ENCODE results near the gene SMG6. TPM values are rescaled to one million over a fixed set of nuclear protein-coding genes. Genes with fewer than 3 reads are reported as not detected.
"Not testable (repeated sequence)": the region's sequence is repeated elsewhere in the genome, so short reads cannot be mapped to it uniquely, and the experiment has no call there.

SMG6 gene
- total RNA-seq, 1 experiment from 2014 or later = 36.1 TPM

DNA sequence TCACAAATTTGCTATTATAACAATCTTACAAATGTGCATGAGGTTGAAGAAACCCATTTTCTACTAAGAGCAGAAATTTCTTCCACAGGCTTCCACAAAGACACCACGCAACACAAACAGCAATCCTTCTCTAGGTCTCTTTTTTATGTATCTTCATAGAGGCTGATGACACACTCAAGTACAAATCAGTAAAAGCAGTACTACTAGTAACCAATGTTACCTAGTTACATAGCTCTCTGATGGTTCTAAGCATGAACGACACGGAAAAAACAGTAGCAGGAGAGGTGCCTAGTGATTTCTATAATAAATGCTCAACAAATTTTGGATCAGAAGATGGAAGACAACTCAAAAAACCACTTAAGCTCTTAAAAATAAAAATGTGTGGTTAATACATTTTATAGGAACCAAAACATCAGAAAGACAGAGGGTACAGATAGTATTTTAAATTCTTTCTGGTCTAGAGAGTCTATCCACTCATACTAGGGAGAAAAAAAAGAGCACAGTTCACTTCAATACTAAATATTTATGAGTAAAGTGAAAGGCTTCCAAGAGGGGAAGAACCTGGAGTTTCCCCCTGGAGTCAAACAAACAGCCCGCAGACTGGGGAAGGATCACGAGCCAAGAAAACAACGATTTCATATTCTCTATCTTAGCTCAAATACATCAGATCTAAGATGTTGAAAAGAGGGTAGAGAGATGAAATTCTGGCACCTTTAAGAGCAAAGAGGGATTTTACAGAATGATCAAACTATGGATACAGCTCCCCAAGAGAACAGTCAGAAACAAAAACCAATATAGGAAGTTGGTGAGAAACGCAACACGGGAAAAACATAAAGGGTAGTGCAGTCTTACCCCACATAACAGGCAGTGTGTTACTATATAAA, 40.2 kb downstream of the SMG6 start:
- no TSS peak for BruUV-seq (replicated peaks)
- TF ChIP-seq EZH2 (IDR thresholded peaks at IDR 0.05; ENCODE audit: borderline replicate concordance, low read depth, low read length, poor library complexity, severe bottlenecking) = no peak
- TF ChIP-seq, protein P1, sequence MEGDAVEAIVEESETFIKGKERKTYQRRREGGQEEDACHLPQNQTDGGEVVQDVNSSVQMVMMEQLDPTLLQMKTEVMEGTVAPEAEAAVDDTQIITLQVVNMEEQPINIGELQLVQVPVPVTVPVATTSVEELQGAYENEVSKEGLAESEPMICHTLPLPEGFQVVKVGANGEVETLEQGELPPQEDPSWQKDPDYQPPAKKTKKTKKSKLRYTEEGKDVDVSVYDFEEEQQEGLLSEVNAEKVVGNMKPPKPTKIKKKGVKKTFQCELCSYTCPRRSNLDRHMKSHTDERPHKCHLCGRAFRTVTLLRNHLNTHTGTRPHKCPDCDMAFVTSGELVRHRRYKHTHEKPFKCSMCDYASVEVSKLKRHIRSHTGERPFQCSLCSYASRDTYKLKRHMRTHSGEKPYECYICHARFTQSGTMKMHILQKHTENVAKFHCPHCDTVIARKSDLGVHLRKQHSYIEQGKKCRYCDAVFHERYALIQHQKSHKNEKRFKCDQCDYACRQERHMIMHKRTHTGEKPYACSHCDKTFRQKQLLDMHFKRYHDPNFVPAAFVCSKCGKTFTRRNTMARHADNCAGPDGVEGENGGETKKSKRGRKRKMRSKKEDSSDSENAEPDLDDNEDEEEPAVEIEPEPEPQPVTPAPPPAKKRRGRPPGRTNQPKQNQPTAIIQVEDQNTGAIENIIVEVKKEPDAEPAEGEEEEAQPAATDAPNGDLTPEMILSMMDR (conservative IDR thresholded peaks at IDR 0.05; ENCODE audit: low read depth, low read length) = no peak
- ChIA-PET POLR2A (ENCODE audit: low non-redundant PET) (no interaction called here), CTCF (interaction anchor here (0.6 kb wide), 1 partner anchor 206 kb away, joined by 3 read pairs; no protein-coding TSS in a partner anchor)
- Histone ChIP-seq H3K4me3 (ENCODE audit: low read depth, low read length, poor library complexity, severe bottlenecking) (no peak overlapping the region), H3K27ac (ENCODE audit: low read depth, low read length, poor library complexity, severe bottlenecking) (no peak overlapping the region), H3K27me3 (replicated peaks; ENCODE audit: insufficient read depth, low read depth, low read length, poor library complexity) (no peaks in the 10 kb centered on the region), H3K4me1 (ENCODE audit: insufficient read depth, low read length, poor library complexity, severe bottlenecking) (no peaks in the 10 kb centered on the region), H3K36me3 (ENCODE audit: insufficient read depth, low read length, poor library complexity, severe bottlenecking) (peaks cover 12% of the 10 kb centered on the region), H3K9me3 (ENCODE audit: low read depth, low read length, poor library complexity, severe bottlenecking) (no peaks in the 10 kb centered on the region)
- DNase-seq (ENCODE audit: low spot score) = no peak
- intact Hi-C loops (cut with micrococcal nuclease; ENCODE audit: unreplicated experiment) = no loop called here

DNA sequence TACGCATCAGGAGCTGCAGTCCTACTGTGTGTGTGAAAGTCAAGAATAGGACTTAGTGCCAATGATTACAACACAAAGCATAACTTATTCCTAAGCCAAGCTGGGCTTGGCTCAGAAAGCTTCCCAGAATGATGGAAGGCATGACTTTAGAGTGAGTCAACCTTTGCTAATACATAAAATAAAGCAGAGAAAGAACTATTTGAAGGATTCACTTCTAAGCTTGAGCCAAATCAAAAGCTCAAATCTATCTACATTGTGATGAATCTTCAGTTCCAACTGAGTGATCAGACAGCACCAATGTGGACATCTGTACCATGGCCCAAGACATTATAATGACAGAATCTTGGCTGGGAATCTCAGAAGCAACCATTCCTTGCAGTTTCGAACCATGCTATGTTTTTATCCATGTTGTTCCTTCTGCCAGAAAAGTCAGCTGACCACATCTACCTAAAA, 41.4 kb downstream of the SMG6 start:
- TF ChIP-seq EZH2 (IDR thresholded peaks at IDR 0.05; ENCODE audit: borderline replicate concordance, low read depth, low read length, poor library complexity, severe bottlenecking) = no peak
- TF ChIP-seq, protein P1 (conservative IDR thresholded peaks at IDR 0.05; ENCODE audit: low read depth, low read length) = no peak
- Histone ChIP-seq H3K27ac (ENCODE audit: low read depth, low read length, poor library complexity, severe bottlenecking) (no peak overlapping the region), H3K27me3 (replicated peaks; ENCODE audit: insufficient read depth, low read depth, low read length, poor library complexity) (no peaks in the 10 kb centered on the region), H3K36me3 (ENCODE audit: insufficient read depth, low read length, poor library complexity, severe bottlenecking) (peaks cover 12% of the 10 kb centered on the region), H3K9me3 (ENCODE audit: low read depth, low read length, poor library complexity, severe bottlenecking) (no peaks in the 10 kb centered on the region), H3K4me3 (ENCODE audit: low read depth, low read length, poor library complexity, severe bottlenecking) (no peak overlapping the region), H3K4me1 (ENCODE audit: insufficient read depth, low read length, poor library complexity, severe bottlenecking) (no peaks in the 10 kb centered on the region)
- ChIA-PET POLR2A (ENCODE audit: low non-redundant PET) (no interaction called here), CTCF (interaction anchor here (0.5 kb wide), 1 partner anchor 614 kb away, joined by 5 read pairs; no protein-coding TSS in a partner anchor)
- intact Hi-C loops (cut with micrococcal nuclease; ENCODE audit: unreplicated experiment) = no loop called here
- no TSS peak for BruUV-seq (replicated peaks)
- DNase-seq (ENCODE audit: low spot score) = no peak

DNA sequence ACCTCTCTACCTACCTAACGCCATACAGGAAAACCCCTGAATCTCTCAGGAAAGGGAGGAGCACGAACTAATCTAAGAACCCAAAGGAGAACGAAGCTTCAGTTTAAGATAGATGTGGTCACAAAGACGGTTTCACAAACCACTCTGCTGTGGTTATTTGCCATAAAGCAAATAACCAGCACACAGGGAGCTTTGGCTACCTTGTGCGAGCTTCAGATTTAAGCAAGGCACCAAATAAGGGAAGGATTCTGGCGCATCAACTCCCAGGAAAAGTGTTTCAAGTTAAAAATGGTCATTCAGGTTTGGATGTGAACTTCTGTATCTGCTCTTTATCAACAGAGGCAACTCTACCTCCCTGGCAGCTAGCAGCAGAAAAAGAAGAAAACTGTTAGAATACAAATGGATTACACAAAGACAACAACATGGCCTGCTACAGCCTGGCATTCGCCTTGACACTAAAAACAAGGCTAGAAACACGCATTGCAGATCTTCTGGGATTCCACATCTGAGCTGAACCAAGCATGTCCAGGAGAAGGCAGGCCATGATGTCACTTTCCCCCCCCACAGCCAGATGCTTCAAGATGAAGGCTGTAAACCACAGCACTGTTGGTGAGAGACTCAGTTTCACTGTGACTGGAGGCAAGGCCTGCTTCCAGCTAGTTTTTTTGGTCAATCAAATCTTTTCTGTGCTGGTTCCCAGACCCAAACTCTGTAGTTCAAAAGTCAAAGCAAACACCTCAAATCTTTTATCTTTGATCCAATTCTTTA, 43.6 kb downstream of the SMG6 start:
- Histone ChIP-seq H3K4me1 (ENCODE audit: insufficient read depth, low read length, poor library complexity, severe bottlenecking) (no peaks in the 10 kb centered on the region), H3K4me3 (ENCODE audit: low read depth, low read length, poor library complexity, severe bottlenecking) (no peak overlapping the region), H3K36me3 (ENCODE audit: insufficient read depth, low read length, poor library complexity, severe bottlenecking) (peaks cover 8% of the 10 kb centered on the region), H3K27me3 (replicated peaks; ENCODE audit: insufficient read depth, low read depth, low read length, poor library complexity) (no peaks in the 10 kb centered on the region), H3K9me3 (ENCODE audit: low read depth, low read length, poor library complexity, severe bottlenecking) (no peaks in the 10 kb centered on the region), H3K27ac (ENCODE audit: low read depth, low read length, poor library complexity, severe bottlenecking) (no peak overlapping the region)
- no peak for DNase-seq (ENCODE audit: low spot score)
- TF ChIP-seq, protein P1 (conservative IDR thresholded peaks at IDR 0.05; ENCODE audit: low read depth, low read length) = no peak
- TF ChIP-seq EZH2 (IDR thresholded peaks at IDR 0.05; ENCODE audit: borderline replicate concordance, low read depth, low read length, poor library complexity, severe bottlenecking) = no peak
- no TSS peak for BruUV-seq (replicated peaks)
- ChIA-PET POLR2A (ENCODE audit: low non-redundant PET) (no interaction called here), CTCF (no interaction called here)
- intact Hi-C loops (cut with micrococcal nuclease; ENCODE audit: unreplicated experiment) = no loop called here

DNA sequence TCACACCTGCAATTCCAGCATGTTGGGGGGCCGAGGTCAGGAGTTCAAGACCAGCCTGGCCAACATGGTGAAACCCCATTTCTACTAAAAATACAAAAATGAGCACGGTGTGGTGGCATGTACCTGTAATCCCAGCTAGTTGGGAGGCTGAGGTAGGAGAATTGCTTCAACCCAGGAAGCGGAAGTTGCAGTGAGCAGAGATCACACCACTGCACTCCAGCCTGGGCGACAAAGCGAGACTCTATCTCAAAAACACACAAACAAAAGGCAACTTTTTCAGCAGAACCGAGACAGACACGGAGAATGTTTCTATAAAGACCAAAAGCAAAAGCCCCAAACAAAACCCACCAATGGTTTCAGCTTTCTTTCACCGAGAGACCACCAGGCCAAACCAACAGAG, 44.8 kb downstream of the SMG6 start:
- POLR2A ChIA-PET (ENCODE audit: low non-redundant PET) = not testable (repeated sequence)
- CTCF ChIA-PET = interaction anchor here (0.5 kb wide), 1 partner anchor 110 kb away, joined by 4 read pairs; no protein-coding TSS in a partner anchor

More for the DNA sequence above, 44.8 kb downstream of the SMG6 start:
- H3K36me3 ChIP-seq (ENCODE audit: insufficient read depth, low read length, poor library complexity, severe bottlenecking); BruUV-seq (replicated peaks); H3K4me3 ChIP-seq (ENCODE audit: low read depth, low read length, poor library complexity, severe bottlenecking); intact Hi-C loops (cut with micrococcal nuclease; ENCODE audit: unreplicated experiment); H3K9me3 ChIP-seq (ENCODE audit: low read depth, low read length, poor library complexity, severe bottlenecking); H3K27me3 ChIP-seq (replicated peaks; ENCODE audit: insufficient read depth, low read depth, low read length, poor library complexity); DNase-seq (ENCODE audit: low spot score); H3K27ac ChIP-seq (ENCODE audit: low read depth, low read length, poor library complexity, severe bottlenecking); H3K4me1 ChIP-seq (ENCODE audit: insufficient read depth, low read length, poor library complexity, severe bottlenecking): not testable (repeated sequence)
